Gastrocnemius medialis (tissue), 4 donors: ENCODE results near the gene SAP25.

Experiments
- POLR2A ChIP-seq, 2 donors: fragments of 450-650 bp; IDR thresholded peaks; one replicate each; pipeline ENCODE4 v1.6.1; 2017; ENCODE audit warnings: antibody characterized with exemption in 2 of 2, mild to moderate bottlenecking in 2 of 2, moderate library complexity in 2 of 2
- TF ChIP-seq, protein P1 (sequence below), 5 experiments: fragments of 450-650 bp in 3 of 5; fragments of 200-600 bp in 2 of 5; sonication (generic) in 2 of 5; IDR thresholded peaks in 4 of 5; conservative IDR thresholded peaks in 1 of 5; 1 replicate in 4 of 5; 2 replicates in 1 of 5; pipeline ENCODE4 v1.5.1; 2016 to 2019; ENCODE audit warnings: antibody characterized with exemption in 5 of 5, mild to moderate bottlenecking in 3 of 5, moderate library complexity in 3 of 5

GRCh38 chr7:100572949-100573675 is 588 bp downstream of the SAP25 start:
- TF ChIP-seq, protein P1, sequence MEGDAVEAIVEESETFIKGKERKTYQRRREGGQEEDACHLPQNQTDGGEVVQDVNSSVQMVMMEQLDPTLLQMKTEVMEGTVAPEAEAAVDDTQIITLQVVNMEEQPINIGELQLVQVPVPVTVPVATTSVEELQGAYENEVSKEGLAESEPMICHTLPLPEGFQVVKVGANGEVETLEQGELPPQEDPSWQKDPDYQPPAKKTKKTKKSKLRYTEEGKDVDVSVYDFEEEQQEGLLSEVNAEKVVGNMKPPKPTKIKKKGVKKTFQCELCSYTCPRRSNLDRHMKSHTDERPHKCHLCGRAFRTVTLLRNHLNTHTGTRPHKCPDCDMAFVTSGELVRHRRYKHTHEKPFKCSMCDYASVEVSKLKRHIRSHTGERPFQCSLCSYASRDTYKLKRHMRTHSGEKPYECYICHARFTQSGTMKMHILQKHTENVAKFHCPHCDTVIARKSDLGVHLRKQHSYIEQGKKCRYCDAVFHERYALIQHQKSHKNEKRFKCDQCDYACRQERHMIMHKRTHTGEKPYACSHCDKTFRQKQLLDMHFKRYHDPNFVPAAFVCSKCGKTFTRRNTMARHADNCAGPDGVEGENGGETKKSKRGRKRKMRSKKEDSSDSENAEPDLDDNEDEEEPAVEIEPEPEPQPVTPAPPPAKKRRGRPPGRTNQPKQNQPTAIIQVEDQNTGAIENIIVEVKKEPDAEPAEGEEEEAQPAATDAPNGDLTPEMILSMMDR (IDR thresholded peaks at IDR 0.05 in 4 of 5, conservative IDR thresholded peaks at IDR 0.05 in 1 of 5): no peak
- TF ChIP-seq POLR2A (IDR thresholded peaks at IDR 0.05): no peak
